HG03558 (cell line): Measurements from ENCODE around the gene GPR158.

ENCODE experiments used
- ATAC-seq: cut with Tn5 transposase; IDR thresholded peaks from one replicate; pipeline ENCODE4 v1.9.1; 2021; ENCODE audit warnings: moderate number of reproducible peaks; ENCODE audit not compliant: unreplicated experiment; ENCODE audit errors: extremely low read depth

GPR158 gene

GRCh38 chr10:25198151-25198550, 23.4 kb downstream of the GPR158 start:
- no peak for ATAC-seq

GRCh38 chr10:25206693-25207414, 32.1 kb downstream of the GPR158 start:
- no peak for ATAC-seq

GRCh38 chr10:25209618-25210017, 34.8 kb downstream of the GPR158 start:
- no peak for ATAC-seq

- no peak for ATAC-seq
Observed at GRCh38 chr10:25210265-25210664, 35.5 kb downstream of the GPR158 start.

- ATAC-seq = no peak
Observed at GRCh38 chr10:25220156-25220555, 45.4 kb downstream of the GPR158 start.

- ATAC-seq = no peak
Observed at GRCh38 chr10:25222085-25222660, 47.4 kb downstream of the GPR158 start.

GRCh38 chr10:25226775-25227682, 52.2 kb downstream of the GPR158 start:
- ATAC-seq = no peak

- no peak for ATAC-seq
Observed at GRCh38 chr10:25231751-25232150, 57.0 kb downstream of the GPR158 start.

- ATAC-seq = no peak
Observed at GRCh38 chr10:25232204-25232603, 57.4 kb downstream of the GPR158 start.

GRCh38 chr10:25245165-25245564, 70.4 kb downstream of the GPR158 start:
- ATAC-seq = no peak

- no peak for ATAC-seq
Observed at GRCh38 chr10:25257646-25258045, 82.8 kb downstream of the GPR158 start.

- no peak for ATAC-seq
Observed at GRCh38 chr10:25261110-25261509, 86.3 kb downstream of the GPR158 start.

GRCh38 chr10:25261558-25261957, 86.8 kb downstream of the GPR158 start:
- no peak for ATAC-seq

- no peak for ATAC-seq
Observed at GRCh38 chr10:25263931-25264330, 89.1 kb downstream of the GPR158 start.

GRCh38 chr10:25278180-25278579, 103.4 kb downstream of the GPR158 start:
- ATAC-seq = no peak

- no peak for ATAC-seq
Observed at GRCh38 chr10:25280076-25280475, 105.3 kb downstream of the GPR158 start.

- no peak for ATAC-seq
Observed at GRCh38 chr10:25280573-25280972, 105.8 kb downstream of the GPR158 start.

GRCh38 chr10:25285809-25286208, 111.0 kb downstream of the GPR158 start:
- ATAC-seq = no peak

- ATAC-seq = no peak
Observed at GRCh38 chr10:25288181-25288580, 113.4 kb downstream of the GPR158 start.

- ATAC-seq = no peak
Observed at GRCh38 chr10:25294032-25294926, 119.5 kb downstream of the GPR158 start.
